HG03045 (cell line): ENCODE measurements around the gene OR2A7.
"Not testable (repeated sequence)": the region's sequence is repeated elsewhere in the genome, so short reads cannot be mapped to it uniquely, and the experiment has no call there.

Experiments used
- ATAC-seq: cut with Tn5 transposase; IDR thresholded peaks from one replicate; pipeline ENCODE4 v1.9.1; 2021; ENCODE audit warnings: mild to moderate bottlenecking, moderate library complexity; ENCODE audit not compliant: unreplicated experiment

The OR2A7 gene, protein sequence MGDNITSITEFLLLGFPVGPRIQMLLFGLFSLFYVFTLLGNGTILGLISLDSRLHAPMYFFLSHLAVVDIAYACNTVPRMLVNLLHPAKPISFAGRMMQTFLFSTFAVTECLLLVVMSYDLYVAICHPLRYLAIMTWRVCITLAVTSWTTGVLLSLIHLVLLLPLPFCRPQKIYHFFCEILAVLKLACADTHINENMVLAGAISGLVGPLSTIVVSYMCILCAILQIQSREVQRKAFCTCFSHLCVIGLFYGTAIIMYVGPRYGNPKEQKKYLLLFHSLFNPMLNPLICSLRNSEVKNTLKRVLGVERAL

DNA sequence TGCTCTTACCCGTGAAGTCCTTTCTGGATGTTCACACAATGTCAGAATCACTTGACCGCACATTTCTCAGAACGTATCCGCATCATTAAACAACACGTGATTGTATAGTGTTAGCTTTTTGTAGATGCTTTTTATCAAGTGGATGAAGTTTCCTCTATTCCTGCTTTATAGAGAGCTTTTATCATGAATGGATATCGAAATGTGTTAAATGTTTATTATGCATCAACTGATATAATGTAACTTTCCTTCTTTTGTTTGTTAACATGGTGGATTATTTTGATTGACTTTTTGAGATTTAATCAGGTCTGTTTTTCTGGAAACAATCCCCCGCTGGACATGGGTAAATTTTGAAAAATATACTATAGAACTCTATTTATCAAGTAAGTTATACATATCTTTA lies at the start of gene OR2A7:
Gene OR2A7 (minus strand): TSS at position 101 of the 400 bp plus-strand sequence. CDS start 5,164 bp downstream, outside the sequence.
- ATAC-seq, result not testable (repeated sequence)

DNA sequence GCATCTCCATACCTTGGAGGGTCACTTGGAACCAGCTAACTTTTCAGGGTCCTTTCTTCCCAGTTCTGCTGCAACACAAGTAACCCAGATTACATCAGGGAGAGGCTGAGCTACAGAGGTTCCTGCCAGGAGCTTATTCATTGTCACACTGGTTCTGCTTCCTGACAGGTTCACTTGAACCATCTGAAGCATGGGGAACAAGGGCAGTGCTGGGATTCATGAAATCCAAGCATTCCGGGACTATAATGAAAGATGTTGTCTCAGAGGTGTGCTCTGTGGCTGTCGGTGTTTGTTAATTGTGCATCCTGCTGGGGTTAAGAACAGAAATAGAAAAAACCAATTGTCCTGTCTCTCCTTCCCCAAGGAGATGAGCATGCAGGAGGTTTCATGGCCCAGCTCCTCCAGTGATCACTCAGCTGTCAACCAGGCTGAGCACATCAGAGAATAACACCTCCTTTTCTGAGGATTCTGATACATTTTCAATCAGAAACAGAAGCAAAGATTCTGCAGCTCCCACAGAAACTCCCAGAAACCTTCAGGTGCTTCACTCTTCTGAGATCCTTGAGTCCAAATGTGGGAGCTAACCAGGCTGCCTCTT lies 47.4 kb upstream of the OR2A7 start, which contains the start of gene OR2A1:
Gene OR2A1 (plus strand): TSS at position 548 of the 598 bp plus-strand sequence. CDS start 5,706 bp downstream, outside the sequence.
- not testable (repeated sequence) for ATAC-seq

DNA sequence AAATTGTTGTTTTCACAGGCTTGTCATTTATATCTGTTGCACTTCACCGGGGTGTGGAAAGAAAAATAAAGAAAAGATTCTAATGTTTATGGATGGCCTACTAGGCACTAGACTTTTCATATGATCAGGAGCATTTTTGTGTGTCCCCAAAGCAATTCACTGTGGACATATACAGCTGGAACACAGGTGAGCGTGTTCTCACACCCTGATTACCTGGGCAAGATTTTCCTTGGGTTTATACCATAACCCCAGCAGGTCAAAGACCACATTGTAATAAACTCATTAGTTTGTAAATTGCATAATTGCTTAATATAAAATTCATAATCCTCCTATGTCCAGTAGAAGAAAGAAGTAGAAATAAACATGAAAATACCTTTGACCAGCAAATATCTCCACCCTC lies 46.6 kb upstream of the OR2A7 start:
- not testable (repeated sequence) for ATAC-seq

DNA sequence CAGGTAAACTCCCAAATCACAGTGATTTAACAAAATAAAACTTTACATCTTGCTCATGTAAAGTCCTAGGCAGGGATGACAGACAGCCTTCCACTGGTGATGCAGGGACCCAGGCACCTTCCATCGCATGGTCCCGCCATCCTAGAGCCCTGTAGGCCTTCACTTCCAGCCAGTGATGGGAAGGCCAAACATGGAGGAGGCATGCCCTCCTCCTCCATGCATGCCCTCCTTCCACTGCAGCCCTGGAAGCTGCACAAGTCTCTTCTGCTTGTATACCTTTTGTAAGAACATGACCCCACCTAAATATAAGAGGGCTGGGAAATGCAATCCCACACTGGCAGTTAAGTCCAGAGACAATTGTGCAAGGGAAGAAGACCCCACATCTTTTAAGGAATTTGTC lies 45.1 kb upstream of the OR2A7 start:
- not testable (repeated sequence) for ATAC-seq

DNA sequence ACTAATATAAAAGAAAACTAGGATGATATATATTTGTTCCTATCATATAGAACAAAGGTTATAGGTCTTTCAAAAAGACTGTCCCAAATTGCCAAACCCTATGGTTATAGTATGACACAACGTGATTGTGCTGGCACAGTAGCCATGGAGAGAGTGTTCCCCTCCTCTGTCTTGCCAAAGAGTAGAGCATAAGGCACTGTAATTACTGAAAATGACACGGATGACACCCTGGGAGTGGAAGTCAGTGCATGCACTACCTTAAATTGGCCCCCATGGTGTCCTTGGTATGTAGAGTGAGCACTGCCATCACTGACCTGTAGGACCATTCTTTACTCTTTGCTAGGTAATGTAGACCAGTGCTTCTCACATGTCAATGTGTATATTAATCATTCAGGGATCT lies 40.6 kb upstream of the OR2A7 start:
- ATAC-seq, result not testable (repeated sequence)

DNA sequence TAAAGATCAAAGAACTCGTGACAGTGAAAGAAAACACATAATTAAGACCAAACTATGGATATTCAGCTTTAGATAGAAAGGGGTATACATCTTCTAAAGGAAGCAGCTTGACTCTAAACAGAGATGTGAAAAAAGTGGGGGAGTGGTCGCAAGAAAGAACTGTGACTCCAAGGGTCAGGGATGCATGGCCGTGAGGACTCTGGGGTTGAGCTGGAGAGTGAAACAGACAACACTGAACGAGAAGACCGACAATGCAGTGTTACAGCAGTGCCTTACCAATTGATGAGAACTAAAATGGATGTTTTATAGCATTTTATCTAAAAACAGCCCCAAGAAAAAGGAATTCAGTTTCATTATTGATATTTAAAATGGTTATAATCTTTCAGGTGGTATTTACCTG lies 39.0 kb upstream of the OR2A7 start:
- not testable (repeated sequence) for ATAC-seq

DNA sequence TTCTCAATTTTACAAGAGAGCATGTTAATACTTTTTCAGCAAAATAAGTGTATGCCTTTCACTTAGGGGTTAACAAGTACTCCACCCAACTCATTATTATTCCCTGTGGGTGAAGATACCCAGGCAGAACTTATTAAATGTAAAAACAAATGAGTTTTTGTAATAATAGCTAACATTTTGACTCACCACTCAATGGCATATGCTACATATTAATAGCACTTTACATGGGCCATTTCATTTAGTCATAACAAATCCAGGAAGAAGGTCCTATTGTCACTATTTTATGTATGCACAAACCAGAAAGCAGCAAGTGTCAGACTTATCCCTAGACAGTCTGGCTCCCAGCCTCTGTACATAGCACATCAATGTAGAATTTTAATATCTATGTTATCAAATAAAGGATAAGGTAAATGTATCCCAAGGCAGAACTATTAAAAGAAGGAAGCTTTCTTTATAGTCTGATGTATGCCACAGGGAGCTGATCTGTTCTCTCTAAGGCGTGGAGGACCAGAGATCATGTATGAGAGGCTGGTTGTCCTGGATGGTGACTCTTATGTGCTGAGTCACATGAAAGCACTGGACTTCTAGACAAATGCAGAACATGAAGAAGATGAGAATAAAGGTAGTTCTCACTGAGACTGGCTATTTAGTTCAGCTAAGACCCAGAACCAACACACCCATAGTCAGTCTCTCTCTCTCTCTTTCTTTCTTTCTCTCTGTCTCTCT lies 38.1 kb upstream of the OR2A7 start:
- not testable (repeated sequence) for ATAC-seq

DNA sequence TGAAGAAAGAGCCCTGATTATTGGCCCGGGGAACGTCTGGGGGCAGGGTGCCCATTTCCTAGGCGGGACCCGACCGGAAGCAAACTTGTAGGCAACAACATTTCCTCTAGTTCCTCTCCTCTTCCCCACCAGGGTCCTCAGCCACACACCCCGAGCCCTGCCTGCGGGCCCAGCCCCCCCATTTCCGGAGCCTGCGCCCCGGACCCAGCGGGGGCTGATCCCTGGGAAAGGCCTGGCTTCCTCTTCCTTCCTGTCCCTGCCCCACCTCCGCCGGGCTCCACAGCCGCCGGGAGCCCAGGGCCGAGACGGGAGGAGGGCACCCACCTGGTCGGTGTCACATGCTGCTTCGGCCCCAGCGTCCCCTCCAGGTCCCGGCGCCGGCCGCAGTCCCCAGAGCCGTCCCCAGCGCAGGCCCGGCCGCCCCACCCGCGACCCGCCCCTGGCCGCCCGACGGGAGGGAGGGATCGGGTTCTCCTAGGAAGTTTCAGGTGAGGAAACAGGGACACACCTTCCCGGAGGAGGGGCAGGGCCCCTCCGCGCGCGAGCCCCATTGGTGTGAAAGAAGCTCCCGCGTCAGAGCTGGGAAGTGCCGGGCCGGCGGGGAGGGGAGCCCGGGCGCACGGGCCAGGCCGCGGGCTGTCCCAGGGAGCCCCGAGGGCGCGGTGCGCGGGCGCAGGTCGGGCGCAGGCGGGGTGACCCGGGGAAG lies 29.4 kb upstream of the OR2A7 start:
- ATAC-seq, result peak; percentile 84

DNA sequence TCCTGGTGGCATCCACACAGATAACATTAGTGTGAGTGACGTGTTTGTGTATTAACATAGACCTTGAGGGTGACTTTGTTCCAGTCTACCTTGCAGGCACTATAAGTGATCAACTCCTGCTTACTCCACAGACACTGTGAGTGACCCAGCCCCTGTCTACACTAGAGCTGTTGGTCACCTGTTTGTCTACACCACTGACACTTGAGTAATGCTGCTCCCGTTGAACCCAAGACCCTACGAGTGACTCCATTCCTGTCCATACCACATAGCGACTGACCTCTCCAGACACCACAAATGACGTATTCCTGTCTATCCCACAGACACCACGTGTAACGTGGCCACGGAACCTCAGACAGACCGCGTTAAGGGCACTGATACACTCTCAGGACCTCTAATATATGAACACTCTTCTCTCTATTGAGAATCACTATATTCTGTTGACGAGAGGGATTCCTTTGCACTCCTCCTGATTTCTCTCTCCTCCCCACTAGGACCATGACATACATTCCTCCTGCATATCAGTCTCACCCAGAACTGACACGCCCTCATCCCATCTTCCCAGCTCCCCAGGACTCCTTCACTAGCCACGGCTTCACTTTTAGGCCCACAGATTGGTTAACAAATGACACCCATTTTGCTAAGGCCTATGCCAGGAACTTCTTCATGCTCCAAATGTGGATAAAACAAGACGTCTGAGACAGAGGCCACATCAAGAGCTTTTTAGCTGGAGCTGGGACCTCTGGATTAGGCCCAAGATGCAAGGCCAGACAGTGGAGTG lies 28.0 kb upstream of the OR2A7 start:
- not testable (repeated sequence) for ATAC-seq

DNA sequence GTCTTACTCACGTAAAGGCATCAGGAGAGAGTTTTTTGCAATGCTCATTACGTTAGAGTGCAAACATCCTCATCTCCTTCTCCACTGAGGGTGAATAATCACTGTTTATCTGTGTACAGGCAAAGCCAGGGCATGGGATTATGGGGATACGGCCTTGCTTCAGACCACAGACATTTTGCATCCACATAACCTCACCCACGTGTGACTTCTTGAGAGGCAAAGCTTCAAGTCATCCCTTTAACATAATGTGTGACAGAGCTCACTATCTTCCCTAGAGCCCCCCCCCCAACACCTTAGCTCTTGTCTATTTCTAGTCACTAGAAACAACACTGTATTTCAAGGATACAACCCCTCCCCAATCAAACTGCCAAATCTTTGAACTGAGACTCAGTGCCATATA lies 27.0 kb upstream of the OR2A7 start:
- not testable (repeated sequence) for ATAC-seq

DNA sequence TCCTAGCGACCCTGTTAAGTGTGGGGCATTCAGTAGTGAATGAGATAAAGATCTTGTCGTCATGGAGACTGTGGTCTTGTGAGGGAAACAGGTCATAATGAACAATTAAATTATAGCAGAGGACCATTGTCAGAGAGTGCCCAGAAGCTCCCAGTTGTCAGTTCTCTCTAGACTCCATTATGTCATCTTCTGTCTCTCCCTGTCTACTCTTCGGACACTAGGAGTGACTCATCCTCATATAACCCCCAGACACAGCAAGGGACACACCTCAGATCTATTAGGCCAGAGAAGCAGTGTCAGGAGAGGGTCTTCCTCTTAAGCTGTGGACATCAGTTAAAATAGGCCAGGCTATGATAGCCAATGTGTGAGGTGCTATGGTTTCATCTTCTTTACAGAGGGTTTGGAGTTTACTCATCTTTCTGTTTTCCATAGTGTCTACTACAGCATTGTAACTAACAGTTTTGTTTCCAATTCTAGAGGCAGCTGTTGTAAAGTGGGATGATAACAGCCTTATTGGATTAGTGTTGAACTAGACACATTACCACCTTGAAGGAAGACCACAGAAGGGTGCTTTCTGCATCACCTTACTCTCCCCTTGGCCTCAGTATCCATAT lies 22.7 kb upstream of the OR2A7 start:
- ATAC-seq, result not testable (repeated sequence)

DNA sequence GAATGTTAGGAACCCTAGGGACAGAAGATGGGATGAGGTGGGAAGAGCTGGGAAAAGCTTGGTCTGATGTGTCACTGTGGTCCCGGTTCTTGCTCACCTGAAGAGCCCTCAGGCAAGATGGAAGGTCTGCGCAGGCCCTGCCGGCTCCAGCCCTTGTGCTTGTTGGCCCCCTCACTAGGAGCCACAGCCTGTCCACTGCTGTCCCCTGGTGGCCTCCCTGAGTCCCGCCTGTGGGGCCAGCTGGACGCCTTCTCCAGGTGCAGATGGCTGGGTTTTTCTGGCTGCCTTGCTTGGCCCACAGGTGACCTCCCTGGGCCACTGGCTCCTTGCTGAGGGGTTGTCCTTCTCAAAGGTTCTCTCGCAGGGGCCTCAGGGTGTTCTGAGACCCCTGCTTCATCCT lies 19.1 kb upstream of the OR2A7 start:
- ATAC-seq, result not testable (repeated sequence)

DNA sequence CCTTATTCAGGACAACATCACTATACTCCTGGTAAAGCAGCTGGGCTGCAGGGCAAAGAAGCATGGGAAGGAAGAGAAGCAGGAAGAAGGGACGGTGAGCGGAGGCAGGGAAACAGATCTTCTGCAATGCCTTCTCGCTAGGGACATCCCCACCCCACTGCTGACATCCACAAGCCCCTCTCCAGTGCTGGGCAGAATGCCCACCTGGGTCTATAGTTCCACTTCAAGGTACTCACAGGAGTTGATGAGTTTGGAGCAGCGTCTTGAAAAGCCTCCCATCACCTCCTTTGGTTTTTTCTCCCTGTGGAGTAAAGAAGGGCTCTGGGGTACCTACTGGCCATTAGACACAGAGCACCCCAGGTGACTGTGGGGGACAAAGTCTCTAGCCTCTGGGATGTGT lies 17.9 kb upstream of the OR2A7 start:
- ATAC-seq, result not testable (repeated sequence)

DNA sequence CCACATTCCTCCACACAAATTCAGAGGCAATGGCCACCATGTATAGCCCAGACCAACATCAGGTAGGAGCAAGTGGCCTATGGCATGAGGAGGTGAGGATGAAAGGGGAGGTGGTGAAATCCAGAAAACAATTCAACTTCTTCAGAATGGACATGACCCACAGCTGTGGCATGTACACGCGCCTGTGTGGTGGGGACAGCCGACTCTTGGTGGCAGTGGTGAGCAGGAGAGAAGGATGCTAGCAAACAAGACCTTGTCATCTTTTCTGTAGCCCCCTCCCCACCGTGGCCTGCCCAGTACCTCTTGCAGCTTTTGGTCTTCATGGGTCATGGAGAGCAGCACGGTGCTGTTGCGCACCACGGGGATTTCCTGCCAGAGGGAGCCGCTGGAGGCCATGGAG lies 17.4 kb upstream of the OR2A7 start:
- not testable (repeated sequence) for ATAC-seq

DNA sequence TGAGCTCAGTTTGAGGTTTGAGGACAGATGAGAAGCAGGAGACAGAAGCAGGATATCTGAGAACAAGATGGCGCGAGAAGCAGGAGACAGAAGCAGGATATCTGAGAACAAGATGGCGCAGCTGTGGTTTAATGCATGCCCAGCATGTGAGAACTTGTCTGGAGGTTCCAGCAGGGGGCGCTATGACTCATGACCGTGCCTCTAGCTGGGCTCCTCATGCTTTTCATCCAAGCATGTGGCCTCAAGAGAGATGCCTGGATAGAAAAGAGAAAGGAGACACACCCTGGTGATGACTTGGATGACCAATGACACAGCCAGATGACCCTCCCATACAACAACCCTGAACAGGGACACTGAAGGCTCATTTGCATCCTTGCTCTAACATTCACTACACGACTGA lies 15.4 kb upstream of the OR2A7 start:
- not testable (repeated sequence) for ATAC-seq

DNA sequence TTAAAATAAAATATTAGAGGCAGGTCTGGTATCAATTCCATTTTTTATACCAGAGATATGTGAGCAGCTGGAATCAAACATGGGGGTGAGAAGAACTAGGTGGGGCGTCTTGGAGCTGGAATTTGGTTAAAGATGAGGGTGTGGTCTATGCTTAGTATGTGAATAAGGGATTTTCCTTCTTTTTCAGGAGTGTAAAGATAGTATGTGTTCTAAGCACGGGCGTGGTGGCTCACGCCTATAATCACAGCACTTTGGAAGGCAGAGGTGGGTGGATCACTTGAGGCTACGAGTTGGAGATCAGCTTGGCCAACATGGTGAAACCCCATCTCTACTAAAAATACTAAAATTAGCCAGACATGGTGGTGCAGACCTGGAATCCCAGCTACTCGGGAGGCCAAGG lies 10.7 kb upstream of the OR2A7 start:
- not testable (repeated sequence) for ATAC-seq

DNA sequence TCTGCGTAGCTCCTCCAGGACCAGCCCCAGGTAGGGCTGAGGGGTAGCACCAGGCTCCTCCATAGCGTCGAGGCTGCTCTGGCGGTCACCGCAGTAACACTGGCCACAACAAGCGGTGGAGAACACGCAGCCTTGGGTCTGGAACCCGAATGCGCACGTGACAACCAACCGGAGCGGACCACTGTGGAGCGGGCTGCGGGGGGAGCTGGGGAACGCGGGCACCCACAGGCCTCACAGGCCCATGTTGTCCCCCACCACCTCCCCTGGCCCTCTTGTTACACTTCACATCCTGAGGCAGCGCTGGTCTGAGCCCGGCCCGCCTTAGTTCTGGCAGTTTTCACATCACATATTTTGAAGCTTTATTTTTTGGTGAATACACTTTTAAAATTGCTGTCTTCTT lies 4.6 kb upstream of the OR2A7 start, which contains the start of gene CTAGE8:
Gene CTAGE8 (minus strand): TSS at position 101 of the 400 bp plus-strand sequence. CDS start 38 bp downstream, at position 63.
- not testable (repeated sequence) for ATAC-seq

DNA sequence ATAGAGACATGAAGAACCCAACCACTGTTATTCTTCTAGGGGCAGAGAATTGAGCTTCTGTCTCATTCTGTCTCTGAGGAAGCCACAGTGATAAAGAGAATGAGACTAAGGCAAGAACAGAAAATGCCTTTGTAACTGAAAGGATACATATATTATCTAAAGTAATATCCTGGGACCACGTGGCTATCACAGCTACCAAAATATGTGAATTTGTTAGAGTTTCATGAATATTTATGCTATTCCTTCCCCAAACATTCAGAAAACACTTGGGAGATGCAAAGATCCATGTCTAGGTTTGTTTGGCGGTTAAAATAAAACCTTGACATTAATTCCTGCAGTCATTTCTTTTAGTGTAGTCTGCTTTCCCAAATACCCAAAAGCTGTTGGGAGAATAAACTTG lies 2.5 kb downstream of the OR2A7 start:
- ATAC-seq, result not testable (repeated sequence)

DNA sequence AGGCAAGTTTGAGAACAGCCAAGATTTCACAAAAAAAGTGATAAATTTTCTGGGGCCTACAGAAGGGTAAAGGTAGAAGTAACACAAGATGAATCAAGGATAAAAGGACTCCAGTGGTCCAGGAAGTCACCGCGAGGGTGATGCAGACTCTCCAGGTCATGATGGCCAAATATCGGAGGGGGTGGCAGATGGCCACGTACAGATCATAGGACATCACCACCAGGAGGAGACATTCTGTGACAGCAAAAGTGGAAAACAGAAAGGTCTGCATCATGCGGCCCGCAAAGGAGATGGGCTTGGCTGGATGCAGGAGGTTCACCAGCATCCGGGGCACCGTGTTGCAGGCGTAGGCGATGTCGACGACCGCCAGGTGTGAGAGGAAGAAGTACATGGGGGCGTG lies 5.5 kb downstream of the OR2A7 start:
- ATAC-seq, result not testable (repeated sequence)

DNA sequence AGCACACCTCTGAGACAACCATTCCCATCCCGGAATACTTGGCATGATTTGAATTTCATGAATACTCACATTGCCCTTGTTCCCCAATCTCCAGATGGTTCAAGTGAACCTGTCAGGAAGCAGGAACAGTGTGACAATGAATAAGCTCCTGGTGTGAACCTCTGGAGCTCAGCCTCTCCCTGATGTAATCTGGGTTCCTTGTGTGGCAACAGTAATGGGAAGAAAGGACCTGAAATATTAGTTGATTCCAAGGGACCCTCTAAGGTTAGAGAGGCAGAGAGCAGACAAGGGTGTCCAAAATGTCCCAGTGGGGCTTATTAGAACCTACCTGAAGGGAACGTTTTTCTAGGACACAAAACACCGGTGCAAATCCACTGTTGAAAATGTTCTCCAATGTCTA lies 8.5 kb downstream of the OR2A7 start:
- ATAC-seq, result no peak
